Type B pancreatic cell (in vitro differentiated cells): ENCODE results near the gene UPK3B. TPM values are rescaled to one million over a fixed set of nuclear protein-coding genes. Genes with fewer than 3 reads are reported as not detected.
"Not testable (repeated sequence)": the region's sequence is repeated elsewhere in the genome, so short reads cannot be mapped to it uniquely, and the experiment has no call there.

Source experiments
- DNase-seq: peaks from one replicate; pipeline ENCODE4 v3.0.0; 2021; ENCODE audit warnings: mixed read lengths; ENCODE audit not compliant: unreplicated experiment; ENCODE audit errors: extremely low spot score
- H3K27ac Mint-ChIP-seq: 2 replicates; pipeline ENCODE4 v1.8.0; 2021; ENCODE audit warnings: mild to moderate bottlenecking, mixed read lengths
- H3K27me3 Mint-ChIP-seq: 2 replicates; pipeline ENCODE4 v1.8.0; 2021; ENCODE audit warnings: mixed read lengths
- H3K36me3 Mint-ChIP-seq: 2 replicates; pipeline ENCODE4 v1.8.0; 2021; ENCODE audit warnings: mixed read lengths
- H3K4me1 Mint-ChIP-seq: one replicate; pipeline ENCODE4 v1.8.0; 2021; ENCODE audit warnings: mixed read lengths; ENCODE audit not compliant: unreplicated experiment
- H3K4me3 Mint-ChIP-seq: 2 replicates; pipeline ENCODE4 v1.8.0; 2021; ENCODE audit warnings: mild to moderate bottlenecking, mixed read lengths
- H3K9me3 Mint-ChIP-seq: 2 replicates; pipeline ENCODE4 v1.8.0; 2021; ENCODE audit warnings: mixed read lengths
- total RNA-seq: library from RNA; stranded (reverse); gene quantifications from 2 replicates; pipeline ENCODE4 v1.2.1, GENCODE V29; 2021; ENCODE audit warnings: low replicate concordance

Gene UPK3B
- total RNA-seq, 1 donor from 2014 or later: 11.2 TPM

DNA sequence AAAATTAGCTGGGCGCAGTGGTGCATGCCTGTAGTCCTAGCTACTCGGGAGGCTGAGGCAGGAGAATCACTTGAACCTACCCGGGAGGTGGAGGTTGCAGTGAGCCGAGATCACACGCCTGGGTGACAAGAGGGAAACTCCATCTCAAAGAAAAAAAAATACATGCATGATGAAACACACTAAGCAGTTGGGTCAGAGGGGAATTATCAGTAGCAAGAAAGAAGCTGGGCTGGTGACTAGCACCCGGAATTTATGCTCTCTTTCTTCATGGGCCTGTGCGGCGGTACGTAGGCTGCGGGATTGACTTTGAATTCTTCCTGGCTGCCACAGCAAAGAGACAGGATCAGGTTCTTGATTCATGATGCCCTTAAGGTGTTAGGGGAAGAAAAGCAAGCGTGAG, 30.7 kb upstream of the UPK3B start:
- not testable (repeated sequence) for H3K27me3 Mint-ChIP-seq, H3K36me3 Mint-ChIP-seq, H3K9me3 Mint-ChIP-seq, H3K27ac Mint-ChIP-seq, H3K4me1 Mint-ChIP-seq, H3K4me3 Mint-ChIP-seq, DNase-seq

DNA sequence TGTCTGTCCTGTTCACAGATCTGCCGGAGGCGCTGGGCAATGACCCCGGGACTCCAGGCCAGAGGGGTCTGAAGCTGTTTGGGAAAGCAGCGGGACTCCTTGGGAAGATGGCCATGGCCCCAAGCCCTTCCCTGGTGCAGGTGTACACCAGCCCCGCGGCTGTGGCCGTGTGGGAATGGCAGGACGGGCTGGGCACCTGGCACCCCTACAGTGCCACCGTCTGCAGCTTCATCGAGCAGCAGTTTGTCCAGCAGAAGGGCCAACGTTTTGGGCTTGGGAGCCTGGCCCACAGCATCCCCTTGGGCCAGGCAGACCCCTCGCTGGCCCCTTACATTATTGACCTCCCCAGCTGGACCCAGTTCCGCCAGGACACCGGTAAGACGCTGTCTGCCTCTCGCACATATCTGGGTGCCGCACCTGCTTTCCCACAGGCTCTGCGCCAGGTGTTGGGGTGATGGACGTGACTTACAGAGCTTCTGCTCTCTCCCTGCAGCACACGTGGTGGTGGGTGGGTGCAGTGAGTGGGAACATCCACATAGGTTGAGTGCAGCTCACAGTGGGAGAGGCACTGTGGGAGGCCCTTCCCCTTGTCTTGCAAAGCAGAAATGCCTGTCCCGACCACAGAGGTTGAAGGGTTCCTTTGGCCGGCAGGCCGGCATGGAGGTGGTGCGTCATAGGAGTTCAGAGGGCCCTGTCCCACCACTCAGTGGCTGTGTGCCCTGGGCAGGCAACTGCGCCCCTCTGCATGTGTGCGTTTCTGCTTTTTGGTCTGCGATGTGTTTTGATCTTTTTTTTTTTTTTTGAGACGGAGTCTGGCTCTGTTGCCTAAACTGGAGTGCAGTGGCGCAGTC, 29.7 kb upstream of the UPK3B start:
- H3K4me3 Mint-ChIP-seq, H3K4me1 Mint-ChIP-seq, H3K9me3 Mint-ChIP-seq, H3K36me3 Mint-ChIP-seq, DNase-seq, H3K27ac Mint-ChIP-seq, H3K27me3 Mint-ChIP-seq: not testable (repeated sequence)

GRCh38 chr7:76482660-76483059, 27.7 kb upstream of the UPK3B start:
- not testable (repeated sequence) for H3K36me3 Mint-ChIP-seq, H3K27me3 Mint-ChIP-seq, H3K27ac Mint-ChIP-seq, DNase-seq, H3K4me1 Mint-ChIP-seq, H3K9me3 Mint-ChIP-seq, H3K4me3 Mint-ChIP-seq

DNA sequence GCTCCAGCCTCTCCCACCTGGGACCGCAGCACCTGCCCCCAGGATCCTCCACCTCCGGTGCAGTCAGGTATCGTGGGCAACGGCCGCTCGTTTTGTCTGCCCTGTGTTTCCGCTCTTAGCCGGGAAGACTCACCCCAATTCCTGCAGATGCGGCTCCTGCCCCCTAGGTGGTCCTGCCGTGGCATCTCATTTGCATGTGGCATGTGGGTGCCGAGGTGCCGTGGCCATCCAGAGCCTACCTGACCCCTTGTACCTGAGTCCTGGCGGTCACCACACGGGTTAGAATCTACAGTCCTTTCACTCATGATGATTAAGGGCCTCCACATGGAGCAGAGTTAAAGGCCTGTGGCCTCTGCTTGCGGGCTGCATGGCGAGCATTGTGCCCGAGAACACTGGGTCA, 27.3 kb upstream of the UPK3B start:
- not testable (repeated sequence) for DNase-seq, H3K27me3 Mint-ChIP-seq, H3K27ac Mint-ChIP-seq, H3K4me3 Mint-ChIP-seq, H3K9me3 Mint-ChIP-seq, H3K4me1 Mint-ChIP-seq, H3K36me3 Mint-ChIP-seq

DNA sequence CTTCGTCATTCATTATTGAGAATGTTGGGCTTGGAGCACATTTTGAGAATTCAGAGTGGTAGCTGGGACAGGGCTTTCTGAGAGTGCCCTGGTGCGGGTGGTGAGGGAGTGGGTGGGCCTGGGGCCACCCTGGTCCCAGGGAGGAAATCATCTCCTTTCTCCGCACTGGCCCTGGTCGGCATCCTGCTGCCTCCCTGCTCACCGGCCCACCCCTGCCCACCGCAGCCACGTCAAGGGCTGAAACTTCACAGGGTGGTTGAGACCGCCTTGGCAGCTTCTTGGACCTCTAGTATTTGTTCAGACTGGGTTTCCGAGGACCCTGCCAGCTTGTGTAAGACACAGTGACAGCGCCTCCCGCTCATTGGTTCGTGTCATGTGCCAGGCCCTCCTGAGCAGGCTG, 25.9 kb upstream of the UPK3B start:
- not testable (repeated sequence) for DNase-seq, H3K4me1 Mint-ChIP-seq, H3K27me3 Mint-ChIP-seq, H3K36me3 Mint-ChIP-seq, H3K4me3 Mint-ChIP-seq, H3K27ac Mint-ChIP-seq, H3K9me3 Mint-ChIP-seq

DNA sequence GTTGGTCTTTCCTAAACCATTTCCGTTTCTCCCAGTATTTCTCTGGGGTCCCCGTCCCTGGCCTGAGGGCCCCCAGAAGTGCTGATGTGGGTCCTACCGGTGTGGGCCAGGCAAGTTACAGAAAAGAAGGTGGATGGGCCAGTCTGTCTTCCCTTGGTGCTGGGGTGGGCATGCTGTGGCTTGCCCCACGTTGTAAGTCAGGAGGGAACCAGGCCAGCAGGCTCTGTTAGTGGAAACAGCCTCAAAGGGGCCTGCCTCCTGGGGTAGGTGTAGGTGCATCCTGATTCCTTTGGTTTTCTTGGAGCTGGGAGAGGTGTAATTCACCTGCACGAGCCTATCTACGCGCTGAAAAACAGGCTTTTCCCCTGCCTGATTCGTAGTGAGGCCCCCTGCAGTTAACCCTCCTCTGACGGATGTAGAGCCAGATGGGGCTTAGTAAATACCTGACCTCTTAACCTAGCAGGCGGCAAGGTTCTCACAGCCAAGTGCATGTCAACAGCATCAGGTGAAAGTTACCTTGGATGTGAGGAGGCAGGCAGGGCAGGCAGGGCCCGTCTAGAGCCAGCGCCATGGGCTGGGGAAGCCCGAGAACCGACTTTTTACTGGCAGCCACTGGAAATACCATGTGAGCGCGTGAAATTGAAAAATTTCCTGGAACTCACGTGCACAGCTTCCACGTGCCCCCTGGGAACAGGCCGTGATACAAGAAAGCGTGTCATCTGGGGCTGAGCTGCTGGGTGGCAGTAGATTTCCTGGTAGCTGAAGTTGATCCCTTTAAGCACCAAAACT, 24.3 kb upstream of the UPK3B start:
- not testable (repeated sequence) for DNase-seq, H3K36me3 Mint-ChIP-seq, H3K4me3 Mint-ChIP-seq, H3K9me3 Mint-ChIP-seq, H3K27ac Mint-ChIP-seq, H3K27me3 Mint-ChIP-seq, H3K4me1 Mint-ChIP-seq

GRCh38 chr7:76486618-76487017, 23.7 kb upstream of the UPK3B start:
- H3K36me3 Mint-ChIP-seq, H3K4me1 Mint-ChIP-seq, H3K4me3 Mint-ChIP-seq, H3K27me3 Mint-ChIP-seq, H3K9me3 Mint-ChIP-seq, H3K27ac Mint-ChIP-seq, DNase-seq: not testable (repeated sequence)

- not testable (repeated sequence) for DNase-seq, H3K9me3 Mint-ChIP-seq, H3K27ac Mint-ChIP-seq, H3K4me1 Mint-ChIP-seq, H3K4me3 Mint-ChIP-seq, H3K36me3 Mint-ChIP-seq, H3K27me3 Mint-ChIP-seq
These were observed 22.4 kb upstream of the UPK3B start for GRCh38 chr7:76487969-76488368.

GRCh38 chr7:76492139-76492538, 18.2 kb upstream of the UPK3B start:
- not testable (repeated sequence) for H3K27ac Mint-ChIP-seq, H3K36me3 Mint-ChIP-seq, H3K27me3 Mint-ChIP-seq, H3K4me3 Mint-ChIP-seq, H3K9me3 Mint-ChIP-seq, H3K4me1 Mint-ChIP-seq
- DNase-seq: peak; percentile 6

DNA sequence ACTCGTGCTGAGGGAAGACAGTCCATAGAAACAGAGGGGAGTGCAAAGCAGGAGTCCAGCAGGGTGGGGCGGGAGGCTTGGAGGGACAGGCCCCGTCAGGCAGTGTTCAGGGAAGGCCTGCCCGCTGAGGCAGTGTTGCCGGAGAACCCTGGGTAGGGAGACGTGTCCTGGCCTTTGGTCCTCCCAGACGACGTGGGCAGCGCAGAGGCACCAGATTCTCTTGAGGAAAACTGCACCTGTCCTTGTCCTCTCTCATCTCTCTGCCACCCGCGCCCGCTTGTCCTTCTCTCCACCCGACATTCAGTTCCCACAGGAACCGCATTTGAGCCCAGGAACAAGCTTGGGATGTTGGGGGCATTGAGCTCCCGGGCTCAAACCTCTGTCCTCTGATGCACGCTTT, 14.6 kb upstream of the UPK3B start:
- not testable (repeated sequence) for H3K9me3 Mint-ChIP-seq, H3K27ac Mint-ChIP-seq, H3K4me3 Mint-ChIP-seq, H3K27me3 Mint-ChIP-seq, H3K4me1 Mint-ChIP-seq, DNase-seq, H3K36me3 Mint-ChIP-seq

DNA sequence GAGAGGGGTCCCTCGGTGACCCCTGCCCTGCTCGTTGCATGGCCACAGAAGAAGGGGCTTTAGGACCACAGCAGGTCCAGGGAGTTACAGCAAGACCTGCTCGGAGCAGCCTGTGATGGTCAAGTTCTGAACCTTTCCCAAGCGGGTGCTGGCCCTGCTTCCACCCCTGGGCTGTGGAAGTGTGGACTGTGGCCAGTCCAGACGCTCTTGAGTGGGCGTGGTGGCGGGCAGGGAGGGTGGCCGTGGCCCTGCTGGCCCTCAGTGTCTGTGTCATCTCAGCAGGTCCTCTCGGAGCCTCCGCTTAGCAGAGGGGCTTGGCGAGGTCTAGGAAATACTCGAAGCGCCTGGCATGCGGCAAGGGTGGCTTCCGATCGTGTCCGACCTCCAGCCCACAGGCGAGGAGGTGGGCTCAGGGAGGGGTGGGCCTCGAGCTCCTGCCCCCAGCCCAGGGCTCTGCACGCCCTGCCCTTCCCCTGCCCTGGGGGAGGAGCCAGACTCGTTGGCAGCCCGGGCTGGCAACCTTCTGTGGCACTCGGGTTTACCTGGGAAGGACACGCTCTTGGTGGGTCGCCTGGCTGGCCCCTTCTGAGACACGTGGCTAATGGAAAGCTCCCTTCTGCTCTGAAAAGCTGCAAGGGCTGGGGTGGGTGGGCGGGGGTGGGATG, 12.3 kb upstream of the UPK3B start:
- H3K9me3 Mint-ChIP-seq, DNase-seq, H3K36me3 Mint-ChIP-seq, H3K27me3 Mint-ChIP-seq, H3K27ac Mint-ChIP-seq, H3K4me1 Mint-ChIP-seq, H3K4me3 Mint-ChIP-seq: not testable (repeated sequence)

GRCh38 chr7:76498583-76499200, 11.7 kb upstream of the UPK3B start:
- not testable (repeated sequence) for H3K36me3 Mint-ChIP-seq, DNase-seq, H3K27me3 Mint-ChIP-seq, H3K4me1 Mint-ChIP-seq, H3K27ac Mint-ChIP-seq, H3K9me3 Mint-ChIP-seq, H3K4me3 Mint-ChIP-seq

GRCh38 chr7:76499201-76499923, 11.0 kb upstream of the UPK3B start:
- H3K9me3 Mint-ChIP-seq, H3K36me3 Mint-ChIP-seq, H3K27me3 Mint-ChIP-seq, H3K27ac Mint-ChIP-seq, H3K4me3 Mint-ChIP-seq, DNase-seq, H3K4me1 Mint-ChIP-seq: not testable (repeated sequence)
